GM12874 (cell line): ENCODE results near the gene FLVCR2.

Experiments used
- TF ChIP-seq, protein P1 (sequence below): IDR thresholded peaks from 2 replicates; pipeline ENCODE4 v1.5.1; 2011; ENCODE audit warnings: low read depth, mild to moderate bottlenecking, control low read depth, low read length, moderate library complexity; ENCODE audit not compliant: insufficient read depth

The FLVCR2 gene

DNA sequence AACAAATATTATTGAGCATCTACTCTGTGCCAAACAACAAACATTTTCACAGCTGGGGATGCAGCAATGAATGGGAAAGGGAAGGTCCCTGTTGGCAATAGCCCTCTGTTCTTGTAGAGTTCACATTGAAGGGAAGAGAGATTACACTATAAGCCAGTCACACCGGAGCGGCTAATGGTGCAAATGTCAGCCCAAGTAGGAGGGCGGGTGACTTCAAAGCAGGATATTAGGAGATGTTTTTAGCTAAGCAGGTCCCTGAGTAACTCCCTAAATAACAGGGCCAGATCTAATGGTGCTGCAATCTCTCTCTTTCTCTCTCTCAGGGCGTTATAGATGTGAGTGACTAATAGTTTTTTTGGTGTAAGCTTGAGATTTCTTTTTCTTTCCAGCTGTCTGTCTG is 30.7 kb downstream of the FLVCR2 start:
- TF ChIP-seq, protein P1, sequence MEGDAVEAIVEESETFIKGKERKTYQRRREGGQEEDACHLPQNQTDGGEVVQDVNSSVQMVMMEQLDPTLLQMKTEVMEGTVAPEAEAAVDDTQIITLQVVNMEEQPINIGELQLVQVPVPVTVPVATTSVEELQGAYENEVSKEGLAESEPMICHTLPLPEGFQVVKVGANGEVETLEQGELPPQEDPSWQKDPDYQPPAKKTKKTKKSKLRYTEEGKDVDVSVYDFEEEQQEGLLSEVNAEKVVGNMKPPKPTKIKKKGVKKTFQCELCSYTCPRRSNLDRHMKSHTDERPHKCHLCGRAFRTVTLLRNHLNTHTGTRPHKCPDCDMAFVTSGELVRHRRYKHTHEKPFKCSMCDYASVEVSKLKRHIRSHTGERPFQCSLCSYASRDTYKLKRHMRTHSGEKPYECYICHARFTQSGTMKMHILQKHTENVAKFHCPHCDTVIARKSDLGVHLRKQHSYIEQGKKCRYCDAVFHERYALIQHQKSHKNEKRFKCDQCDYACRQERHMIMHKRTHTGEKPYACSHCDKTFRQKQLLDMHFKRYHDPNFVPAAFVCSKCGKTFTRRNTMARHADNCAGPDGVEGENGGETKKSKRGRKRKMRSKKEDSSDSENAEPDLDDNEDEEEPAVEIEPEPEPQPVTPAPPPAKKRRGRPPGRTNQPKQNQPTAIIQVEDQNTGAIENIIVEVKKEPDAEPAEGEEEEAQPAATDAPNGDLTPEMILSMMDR, result no peak

DNA sequence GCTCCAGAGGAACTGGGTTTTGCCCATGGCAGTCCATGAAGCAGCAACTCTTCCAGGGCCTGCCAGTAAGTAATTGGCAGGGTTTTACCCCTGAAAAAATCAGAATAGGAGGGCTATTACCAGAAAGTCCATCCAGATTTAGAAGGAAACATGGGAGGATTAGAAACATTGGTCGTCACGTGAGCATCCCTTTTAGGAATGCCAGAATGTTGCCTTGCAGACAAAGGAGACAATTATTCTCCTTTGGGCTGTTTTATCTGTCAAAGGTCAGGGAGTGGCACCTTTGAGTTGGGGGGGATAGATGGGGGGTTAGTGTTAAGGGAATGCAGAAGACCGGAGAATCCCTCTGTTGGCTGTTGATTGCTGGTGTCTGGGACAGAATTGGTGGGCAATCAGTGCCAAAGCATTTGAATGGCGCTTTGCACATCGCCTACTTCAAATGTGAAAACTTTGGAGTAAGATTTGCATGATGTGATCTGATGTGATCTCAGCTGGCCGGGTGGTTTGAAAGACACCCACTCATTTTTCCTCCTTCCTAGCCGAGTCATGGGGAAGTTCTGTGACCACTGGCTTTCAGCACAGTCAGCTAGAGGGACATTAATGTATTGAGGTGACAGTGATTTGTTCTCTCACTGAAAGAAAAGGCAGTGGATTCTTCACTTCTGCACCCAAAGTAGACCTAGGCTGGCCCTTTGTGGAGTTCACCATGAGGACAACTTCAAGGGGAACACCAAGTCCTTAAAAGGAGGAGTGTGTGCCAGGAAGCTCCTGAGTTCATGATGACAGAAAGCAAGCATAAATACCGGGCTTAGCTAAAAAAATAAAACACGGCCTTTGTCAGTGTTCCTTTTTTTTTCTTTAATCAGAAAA is 31.4 kb downstream of the FLVCR2 start:
- TF ChIP-seq, protein P1, result no peak

DNA sequence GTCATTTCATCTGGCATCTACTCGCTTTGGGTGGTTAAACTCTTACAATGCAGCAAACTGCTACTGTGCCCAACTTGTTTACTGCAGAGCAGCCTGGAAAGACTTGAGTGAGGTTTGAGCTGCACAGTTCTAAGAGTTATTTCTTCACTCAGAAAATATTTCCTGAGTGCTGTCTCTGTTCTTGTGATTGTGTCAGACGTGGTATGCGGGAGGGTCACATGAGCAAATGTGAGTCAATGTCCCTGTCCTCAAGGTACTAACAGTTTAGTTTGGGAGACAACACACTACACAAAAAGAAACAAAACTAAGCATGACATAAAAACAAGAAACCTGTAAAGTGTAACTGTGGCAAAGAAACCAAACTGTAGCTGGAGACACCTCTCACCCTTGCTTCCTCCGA is 32.4 kb downstream of the FLVCR2 start:
- TF ChIP-seq, protein P1, result no peak

DNA sequence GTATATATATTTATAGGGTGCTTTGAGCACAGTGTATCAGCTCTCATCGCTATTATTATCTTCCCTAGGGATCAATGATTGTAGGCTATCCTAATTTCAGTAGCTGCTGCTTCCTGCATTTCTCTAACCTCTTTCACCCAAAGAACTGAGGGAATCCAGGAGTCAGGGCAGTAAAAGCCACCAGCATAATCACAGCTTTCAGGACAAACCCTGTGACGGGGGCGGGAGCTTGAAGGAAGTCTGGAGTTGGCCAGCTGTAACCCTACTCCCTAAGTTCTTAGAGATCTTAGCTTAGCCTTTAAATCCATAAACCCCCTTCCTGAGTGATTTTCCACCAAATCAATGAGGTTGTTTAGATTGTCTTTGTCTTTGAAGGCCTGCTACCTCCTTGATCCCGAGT is 33.7 kb downstream of the FLVCR2 start:
- TF ChIP-seq, protein P1, result no peak

DNA sequence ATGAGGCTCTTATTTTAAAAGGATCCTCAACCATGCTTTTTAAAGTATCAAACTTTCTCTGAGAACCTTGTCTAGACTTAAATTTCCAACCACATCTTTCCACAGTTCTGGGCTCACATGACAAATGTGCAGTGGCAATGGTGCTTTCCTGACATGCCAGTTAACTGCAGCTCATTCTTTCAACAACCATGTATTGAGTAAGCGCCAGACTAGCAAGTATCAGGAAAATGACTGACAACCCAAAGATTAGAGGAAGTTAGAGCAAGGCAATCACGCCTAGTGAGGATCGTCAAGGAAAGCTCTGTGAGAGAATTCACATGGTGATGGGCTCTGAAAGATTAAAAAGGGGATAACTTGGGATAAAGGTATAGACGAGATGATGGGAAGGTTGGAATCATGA is 35.8 kb downstream of the FLVCR2 start:
- TF ChIP-seq, protein P1, result no peak

DNA sequence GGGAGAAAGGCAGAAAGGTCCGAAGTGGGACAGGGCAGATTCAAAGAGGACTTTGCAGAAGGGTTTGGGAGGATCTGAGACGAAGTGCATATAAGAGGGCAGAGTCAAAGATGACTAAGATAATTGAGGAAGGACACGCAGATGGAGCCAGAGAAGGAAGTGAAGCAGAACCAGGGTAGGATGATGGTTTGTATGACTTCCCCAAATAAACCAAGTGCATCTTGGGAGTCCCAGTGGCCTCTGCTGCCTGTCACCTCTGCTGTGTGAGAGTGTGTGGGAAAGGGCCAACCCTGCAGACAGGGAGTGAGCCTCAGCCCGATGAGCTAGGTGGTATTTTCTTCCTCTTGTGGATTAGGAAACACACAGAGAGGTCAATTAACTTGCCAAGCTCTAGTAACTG is 36.8 kb downstream of the FLVCR2 start:
- TF ChIP-seq, protein P1, result no peak

DNA sequence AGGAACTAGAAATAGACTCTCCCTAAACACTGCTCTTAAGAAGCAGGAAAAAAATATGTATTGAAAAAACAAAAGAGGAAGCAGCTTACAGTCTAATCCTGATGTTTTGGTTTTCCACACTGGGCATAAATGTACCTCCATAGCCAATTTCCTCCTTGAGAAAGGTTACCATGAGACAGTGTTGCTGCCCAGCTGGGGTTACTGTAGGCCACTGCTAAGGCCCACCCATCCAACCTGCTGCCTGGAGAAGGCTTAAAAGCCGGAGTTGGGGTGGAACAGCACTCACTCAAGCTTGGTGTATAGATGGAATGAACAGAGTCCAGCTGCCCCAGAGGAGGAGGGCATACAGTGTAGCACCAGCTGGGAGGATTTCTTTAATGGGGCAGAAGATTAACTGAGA is 41.1 kb downstream of the FLVCR2 start:
- TF ChIP-seq, protein P1, result no peak
